GM21390 (cell line): ENCODE results near the gene SNRPF.
A peak's percentile ranks its signal among the peaks of the same experiment; 100 is the strongest.

ENCODE experiments used
- ATAC-seq: cut with Tn5 transposase; IDR thresholded peaks from one replicate; pipeline ENCODE4 v1.9.1; 2021; ENCODE audit not compliant: unreplicated experiment

SNRPF gene

GRCh38 chr12:95859344-95859816 is 628 bp downstream of the SNRPF start:
- peak; percentile 13 for ATAC-seq

DNA sequence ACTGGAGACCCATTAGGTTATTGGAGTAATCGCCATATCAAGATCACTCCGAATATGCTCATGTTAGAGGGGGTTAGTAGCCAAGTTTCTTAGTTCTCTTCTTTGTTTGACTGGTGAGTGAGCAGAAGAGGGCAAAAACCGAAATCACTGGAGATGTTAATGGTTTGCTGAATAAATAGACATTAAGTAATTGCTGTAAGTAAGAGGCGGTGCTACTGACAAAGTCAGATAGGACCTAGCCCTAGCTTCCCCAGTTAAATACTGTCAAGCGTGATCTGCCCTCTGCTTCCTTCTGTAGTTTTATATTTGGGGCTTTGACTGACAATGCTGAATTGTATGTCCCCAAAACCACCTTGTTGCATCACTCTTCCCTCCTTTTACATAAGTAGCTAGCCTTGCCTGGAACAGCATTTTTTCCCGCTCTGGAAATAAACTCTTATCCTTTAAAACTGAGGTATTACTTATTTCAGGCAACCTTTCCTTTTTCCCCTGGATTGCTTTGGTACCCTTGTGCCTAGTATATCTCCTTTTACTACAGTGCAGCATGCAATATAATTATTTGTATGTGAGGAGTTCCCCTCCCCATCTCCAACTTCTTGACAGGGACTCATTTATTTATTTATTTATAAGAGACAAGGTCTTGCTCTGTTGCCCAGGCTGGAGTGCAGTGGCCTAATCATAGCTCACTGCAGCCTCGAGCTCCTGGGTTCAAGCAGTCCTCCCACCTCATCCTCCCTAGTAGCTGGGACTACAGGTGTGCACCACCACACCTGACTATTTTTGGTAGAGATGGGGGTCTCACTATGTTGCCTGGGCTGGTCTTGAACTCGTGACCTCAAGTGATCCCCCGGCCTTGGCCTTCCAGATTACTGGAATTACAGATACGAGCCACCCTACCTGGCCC is 1.4 kb downstream of the SNRPF start:
- no peak for ATAC-seq

GRCh38 chr12:95862038-95862437 is 3.3 kb downstream of the SNRPF start:
- ATAC-seq: no peak

DNA sequence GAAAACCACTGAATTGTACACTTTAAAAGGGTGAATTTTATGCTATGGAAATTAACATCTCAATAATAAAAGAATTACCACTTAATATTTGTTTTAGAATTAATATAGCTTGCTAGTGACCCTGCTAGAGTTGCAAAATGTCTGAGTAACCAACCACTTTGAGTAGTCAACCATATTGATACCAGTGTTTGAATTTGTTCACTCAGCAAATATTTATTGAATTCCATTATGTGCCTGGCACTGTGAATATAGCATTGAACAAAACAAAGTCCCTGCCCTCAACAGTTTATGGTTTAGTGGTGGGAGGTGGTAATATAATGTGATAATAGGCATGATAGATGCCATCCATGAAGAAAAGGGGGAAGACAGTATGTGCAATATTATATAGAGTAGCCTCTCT is 4.6 kb downstream of the SNRPF start:
- no peak for ATAC-seq

DNA sequence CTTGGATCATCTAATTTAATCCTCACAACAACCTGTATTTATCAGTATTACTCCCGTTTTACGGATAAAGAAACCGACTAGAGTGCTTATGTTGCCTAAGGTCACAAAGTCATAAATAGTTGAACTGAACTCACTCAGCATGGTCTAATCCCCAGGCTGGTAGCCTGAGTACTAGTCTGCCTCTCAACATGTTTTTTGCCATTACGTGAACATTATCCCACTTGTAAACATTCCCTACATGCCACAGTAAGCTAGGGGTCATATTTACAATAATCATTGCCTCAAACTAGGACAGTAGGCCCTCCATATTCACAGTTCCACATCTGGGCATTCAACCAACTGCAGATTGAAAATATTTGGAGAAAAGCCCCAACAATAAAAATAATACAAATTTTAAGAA is 12.1 kb downstream of the SNRPF start:
- no peak for ATAC-seq

GRCh38 chr12:95874452-95874851 is 15.7 kb downstream of the SNRPF start:
- no peak for ATAC-seq

- no peak for ATAC-seq
Measured at GRCh38 chr12:95877622-95878021, 18.9 kb downstream of the SNRPF start.

DNA sequence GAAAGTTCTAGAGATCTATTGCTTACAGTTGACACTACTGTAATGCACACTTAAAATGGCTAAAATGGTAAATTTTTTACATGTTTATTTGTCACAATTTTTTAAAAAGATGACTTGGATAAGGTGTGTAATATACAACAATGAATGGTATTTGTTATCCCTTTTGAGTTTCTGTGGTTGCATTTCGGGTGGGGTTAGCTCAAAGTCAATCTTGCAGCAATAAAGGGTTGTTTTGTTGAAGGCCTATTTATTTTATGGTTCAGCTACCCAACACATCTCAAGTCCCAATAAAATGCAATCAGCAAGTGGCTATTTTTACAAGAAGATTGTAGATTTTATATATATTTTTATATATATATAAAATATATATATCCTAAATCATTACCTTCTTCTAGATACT is 22.1 kb downstream of the SNRPF start:
- ATAC-seq: no peak

GRCh38 chr12:95881331-95881955 is 22.7 kb downstream of the SNRPF start:
- no peak for ATAC-seq

- ATAC-seq: no peak
Measured at GRCh38 chr12:95882080-95882479, 23.3 kb downstream of the SNRPF start.

DNA sequence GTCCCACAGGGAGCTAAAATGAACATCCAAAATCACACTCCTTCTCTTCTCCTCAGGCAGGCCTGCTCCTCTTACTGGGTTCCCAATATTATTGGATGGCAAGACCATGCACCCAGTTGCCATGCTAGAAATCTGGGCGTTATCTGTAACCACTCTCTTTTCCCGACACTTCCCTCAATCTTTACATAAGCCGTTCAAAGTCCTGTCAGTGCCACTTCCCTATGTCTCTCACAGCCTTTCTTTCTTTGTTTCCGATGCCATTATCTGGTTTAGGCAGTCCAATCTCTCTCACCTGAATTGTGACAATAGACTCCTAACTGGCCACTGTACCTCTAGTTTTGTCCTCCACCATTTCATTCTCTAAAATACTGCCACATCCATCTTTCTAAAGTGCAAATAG is 24.1 kb downstream of the SNRPF start:
- ATAC-seq: no peak

DNA sequence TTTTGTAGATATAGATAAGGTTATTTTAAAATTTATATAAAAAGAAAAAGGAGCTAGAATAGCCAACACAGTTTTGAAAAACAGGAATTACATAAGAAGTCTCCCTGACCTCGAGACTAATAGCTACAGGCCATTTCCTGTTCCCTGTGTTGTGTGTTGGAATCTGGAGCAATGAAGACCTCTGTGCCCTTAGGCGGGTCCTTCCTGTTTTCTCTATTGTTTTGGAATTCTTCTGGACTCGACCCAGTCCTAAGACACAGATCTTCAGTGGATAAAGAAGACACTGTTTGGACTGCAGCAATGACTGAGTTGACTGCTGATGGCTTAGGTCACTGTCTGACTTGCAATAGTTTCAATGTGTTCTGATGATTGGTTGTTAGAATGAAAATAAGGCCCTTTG is 26.2 kb downstream of the SNRPF start:
- no peak for ATAC-seq

DNA sequence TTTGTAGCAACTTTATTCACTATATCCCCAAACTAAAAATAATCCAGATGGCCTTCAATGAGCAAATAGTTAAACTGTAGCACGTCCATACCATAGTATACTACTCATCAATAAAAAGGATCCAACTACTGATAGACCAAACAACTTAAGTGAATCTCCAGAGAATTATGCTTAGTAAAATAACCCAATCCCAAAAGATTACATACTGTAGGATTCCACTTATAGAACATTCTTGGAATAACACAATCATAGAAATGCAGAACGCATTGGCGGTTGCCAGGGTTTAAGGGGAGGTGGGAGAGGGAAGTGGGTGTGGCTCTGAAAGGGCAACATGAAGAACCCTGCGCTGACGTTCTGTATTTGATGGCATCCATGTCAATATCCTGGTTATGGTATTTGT is 28.6 kb downstream of the SNRPF start:
- no peak for ATAC-seq

- no peak for ATAC-seq
Measured at GRCh38 chr12:95890958-95891357, 32.2 kb downstream of the SNRPF start.

DNA sequence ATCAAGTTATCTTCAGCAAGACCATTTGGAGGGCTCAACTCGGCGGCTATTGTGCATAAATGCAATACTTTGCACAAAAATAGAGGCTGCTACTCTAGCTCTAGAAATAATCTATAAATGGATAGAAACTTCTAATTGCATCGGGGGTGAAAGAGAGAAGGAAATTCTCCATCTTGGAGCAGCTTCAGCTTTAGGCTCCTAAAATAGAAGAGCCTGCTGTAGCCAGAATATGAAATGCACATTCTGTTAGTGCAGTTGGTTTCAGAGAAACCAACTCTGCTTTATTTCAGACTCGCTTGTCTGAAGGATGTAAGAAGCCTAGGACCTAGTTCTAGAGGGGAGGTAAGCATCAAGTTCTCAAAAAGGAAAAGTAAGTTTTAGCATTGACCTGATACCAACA is 38.1 kb downstream of the SNRPF start:
- no peak for ATAC-seq

GRCh38 chr12:95898081-95898480 is 39.3 kb downstream of the SNRPF start:
- no peak for ATAC-seq

GRCh38 chr12:95908573-95908972 is 49.8 kb downstream of the SNRPF start:
- no peak for ATAC-seq

DNA sequence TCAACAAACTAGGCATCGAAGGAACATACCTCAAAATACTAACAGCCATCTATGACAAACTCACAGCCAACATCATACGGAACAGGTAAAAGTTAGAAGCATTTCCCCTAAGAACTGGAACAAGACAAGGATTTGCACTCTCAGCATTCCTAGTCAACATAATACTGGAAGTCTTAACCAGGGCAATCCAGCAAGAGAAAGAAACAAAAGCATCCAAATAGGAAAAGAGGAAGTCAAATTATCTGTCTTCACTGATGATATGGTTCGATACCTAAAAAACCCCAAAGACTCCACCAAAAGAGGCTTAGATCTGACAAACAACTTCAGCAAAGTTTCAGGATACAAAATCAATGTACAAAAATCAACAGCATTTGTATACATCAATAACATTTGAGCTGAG is 51.1 kb downstream of the SNRPF start:
- no peak for ATAC-seq
